ENCODE data around the gene RBKS.

The RBKS gene

GRCh38 chr2:27897717-27898116 is 7.5 kb upstream of the RBKS start:
- DNase-seq: no peak
- intact Hi-C loops (cut with DNase I; ENCODE audit: low total_unique reads): loop anchor here (10.0 kb wide), 1 partner anchor 123 kb away; the partner anchor contains the start of gene MRPL33
- Histone ChIP-seq H3K9me3 (no peaks in the 10 kb centered on the region), H3K4me3 (no peak overlapping the region), H3K4me1 (peaks cover 0 to 8% (median 0%) of the 10 kb centered on the region in 4 donors), H3K36me3 (peaks cover 9 to 39% (median 14%) of the 10 kb centered on the region in 3 donors), H3K27ac (no peak overlapping the region), H3K27me3 (no peaks in the 10 kb centered on the region)
- TF ChIP-seq, protein P1, sequence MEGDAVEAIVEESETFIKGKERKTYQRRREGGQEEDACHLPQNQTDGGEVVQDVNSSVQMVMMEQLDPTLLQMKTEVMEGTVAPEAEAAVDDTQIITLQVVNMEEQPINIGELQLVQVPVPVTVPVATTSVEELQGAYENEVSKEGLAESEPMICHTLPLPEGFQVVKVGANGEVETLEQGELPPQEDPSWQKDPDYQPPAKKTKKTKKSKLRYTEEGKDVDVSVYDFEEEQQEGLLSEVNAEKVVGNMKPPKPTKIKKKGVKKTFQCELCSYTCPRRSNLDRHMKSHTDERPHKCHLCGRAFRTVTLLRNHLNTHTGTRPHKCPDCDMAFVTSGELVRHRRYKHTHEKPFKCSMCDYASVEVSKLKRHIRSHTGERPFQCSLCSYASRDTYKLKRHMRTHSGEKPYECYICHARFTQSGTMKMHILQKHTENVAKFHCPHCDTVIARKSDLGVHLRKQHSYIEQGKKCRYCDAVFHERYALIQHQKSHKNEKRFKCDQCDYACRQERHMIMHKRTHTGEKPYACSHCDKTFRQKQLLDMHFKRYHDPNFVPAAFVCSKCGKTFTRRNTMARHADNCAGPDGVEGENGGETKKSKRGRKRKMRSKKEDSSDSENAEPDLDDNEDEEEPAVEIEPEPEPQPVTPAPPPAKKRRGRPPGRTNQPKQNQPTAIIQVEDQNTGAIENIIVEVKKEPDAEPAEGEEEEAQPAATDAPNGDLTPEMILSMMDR (IDR thresholded peaks at IDR 0.05): no peak

DNA sequence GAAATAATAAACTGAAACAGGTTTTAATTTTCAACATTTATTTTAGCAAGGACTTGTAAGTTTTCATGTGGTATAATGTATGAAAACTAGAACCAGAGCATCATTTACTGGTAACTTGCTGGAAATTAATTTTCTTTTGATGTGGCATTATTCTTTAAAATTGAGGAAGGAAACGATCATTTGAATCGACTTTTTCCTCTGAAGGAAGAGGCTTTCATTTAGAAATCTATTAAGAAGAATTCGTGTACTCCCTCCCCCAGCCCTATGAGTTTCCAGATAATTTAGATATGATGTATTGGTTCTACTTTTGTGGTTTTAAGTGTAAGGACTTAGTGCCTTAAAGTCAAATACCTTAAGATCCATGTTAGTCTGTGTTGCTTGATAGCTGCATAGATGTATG is 2.8 kb upstream of the RBKS start:
- H3K4me1 ChIP-seq: peaks cover 0 to 28% (median 19%) of the 10 kb centered on the region in 4 donors
- H3K27ac ChIP-seq: peak overlapping the region in 1 of 2 donors; percentile 90

DNA sequence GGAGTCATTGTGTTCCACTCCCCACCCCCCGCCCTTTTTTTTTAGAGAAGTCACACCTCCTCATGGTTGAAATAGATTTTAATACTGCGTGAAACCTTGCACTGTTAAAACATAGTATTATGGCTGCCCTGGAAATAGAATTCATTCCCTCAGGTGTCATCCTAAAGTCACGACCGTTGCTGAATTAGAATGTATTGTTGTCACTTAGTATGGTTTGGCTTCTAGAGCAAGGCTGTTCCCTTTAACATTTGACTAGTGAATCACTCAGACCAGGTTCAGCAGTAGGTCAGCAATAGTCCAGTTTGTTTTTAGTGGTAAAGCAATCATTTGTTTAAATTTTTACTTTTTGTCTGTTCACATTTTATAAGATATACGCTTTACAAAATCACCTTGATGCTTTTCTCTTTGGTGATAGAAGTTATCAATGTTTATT is 1.5 kb upstream of the RBKS start:
- TF ChIP-seq, protein P1 (IDR thresholded peaks at IDR 0.05): no peak
- H3K9me3 ChIP-seq: no peaks in the 10 kb centered on the region
- peaks cover 0 to 39% (median 19%) of the 10 kb centered on the region in 4 donors for H3K4me1 ChIP-seq
- intact Hi-C loops (cut with DNase I; ENCODE audit: low total_unique reads): loop anchor here (2.0 to 10.0 kb wide), 2 partner anchors 117 to 499 kb away; partner anchors contain the start of gene MRPL33
- H3K36me3 ChIP-seq: peaks cover 0 to 24% (median 7%) of the 10 kb centered on the region in 3 donors
- H3K27me3 ChIP-seq: no peaks in the 10 kb centered on the region
- peak overlapping the region in 1 of 2 donors; percentile 82 for H3K4me3 ChIP-seq
- H3K27ac ChIP-seq: peak overlapping the region; percentile 90 to 95
- DNase-seq: no peak

More for the DNA sequence above, 2.8 kb upstream of the RBKS start:
- Histone ChIP-seq H3K4me3 (no peak overlapping the region), H3K27me3 (no peaks in the 10 kb centered on the region), H3K36me3 (peaks cover 0 to 31% (median 10%) of the 10 kb centered on the region in 3 donors), H3K9me3 (no peaks in the 10 kb centered on the region)
- intact Hi-C loops (cut with DNase I; ENCODE audit: low total_unique reads): loop anchor here (10.0 kb wide), 1 partner anchor 118 kb away; the partner anchor contains the start of gene MRPL33
- TF ChIP-seq, protein P1 (IDR thresholded peaks at IDR 0.05): no peak
- no peak for DNase-seq

GRCh38 chr2:27890924-27891672 is 911 bp upstream of the RBKS start:
- H3K27ac ChIP-seq: peak overlapping the region; percentile 90 to 95
- H3K9me3 ChIP-seq: no peaks in the 10 kb centered on the region
- peak overlapping the region; percentile 61 to 82 for H3K4me3 ChIP-seq
- peaks cover 0 to 18% (median under 1%) of the 10 kb centered on the region in 3 donors for H3K36me3 ChIP-seq
- TF ChIP-seq, protein P1 (IDR thresholded peaks at IDR 0.05): no peak
- peak; percentile 79 to 92 for DNase-seq
- no peaks in the 10 kb centered on the region for H3K27me3 ChIP-seq
- H3K4me1 ChIP-seq: peaks cover 0 to 40% (median 19%) of the 10 kb centered on the region in 4 donors
- intact Hi-C loops (cut with DNase I; ENCODE audit: low total_unique reads): loop anchor here (2.0 to 10.0 kb wide), 2 partner anchors 116 to 500 kb away; partner anchors contain the start of gene MRPL33

DNA sequence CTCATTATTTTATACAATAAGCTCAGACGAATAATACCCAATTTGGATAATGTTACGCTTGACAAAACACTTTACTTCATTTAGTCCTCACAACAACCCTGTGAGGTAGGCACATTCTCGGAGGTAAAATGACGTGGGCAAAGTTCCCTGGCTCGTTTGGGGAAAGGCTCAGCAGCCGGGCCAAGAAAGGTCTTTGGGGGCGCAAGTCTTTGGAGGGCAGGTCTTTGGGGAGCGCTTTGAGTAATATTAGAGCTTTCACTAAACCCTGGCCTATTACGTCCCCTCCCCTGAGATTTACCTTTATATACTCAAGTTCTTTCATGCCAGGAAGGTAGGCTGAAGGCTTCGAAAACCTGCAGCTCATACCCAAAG is 427 bp downstream of the RBKS start:
- intact Hi-C loops (cut with DNase I; ENCODE audit: low total_unique reads): loop anchor here (2.0 to 10.0 kb wide), 3 partner anchors 65 to 501 kb away; partner anchors contain the start of gene MRPL33
- peak overlapping the region; percentile 61 to 82 for H3K4me3 ChIP-seq
- H3K27me3 ChIP-seq: no peaks in the 10 kb centered on the region
- TF ChIP-seq, protein P1 (IDR thresholded peaks at IDR 0.05): no peak
- peak in 1 of 2 donors; percentile 72 for DNase-seq
- H3K9me3 ChIP-seq: no peaks in the 10 kb centered on the region
- peaks cover 0 to 5% (median 0%) of the 10 kb centered on the region in 3 donors for H3K36me3 ChIP-seq
- peak overlapping the region; percentile 90 to 95 for H3K27ac ChIP-seq
- peaks cover 0 to 52% (median 19%) of the 10 kb centered on the region in 4 donors for H3K4me1 ChIP-seq

All from tibial artery (tissue), 4 donors.